HuH-7.5 (cell line): ENCODE measurements around the gene BPI.
"Not testable (repeated sequence)": the region's sequence is repeated elsewhere in the genome, so short reads cannot be mapped to it uniquely, and the experiment has no call there.

Experiments used
- DNase-seq: peaks from one replicate; pipeline ENCODE4 v3.0.0; 2011; ENCODE audit warnings: low spot score

BPI gene

GRCh38 chr20:38304845-38305447 lies 990 bp downstream of the BPI start:
- peak; percentile 32 for DNase-seq

GRCh38 chr20:38305541-38305940 lies 1.6 kb downstream of the BPI start:
- no peak for DNase-seq

GRCh38 chr20:38306379-38306778 lies 2.4 kb downstream of the BPI start:
- DNase-seq, result no peak

- DNase-seq, result no peak
Measured at GRCh38 chr20:38307371-38308046, 3.6 kb downstream of the BPI start.

- no peak for DNase-seq
Measured at GRCh38 chr20:38308047-38308438, 4.1 kb downstream of the BPI start.

GRCh38 chr20:38308447-38308846 lies 4.5 kb downstream of the BPI start:
- no peak for DNase-seq

- DNase-seq, result no peak
Measured at GRCh38 chr20:38311091-38311490, 7.1 kb downstream of the BPI start.

GRCh38 chr20:38311491-38311890 lies 7.5 kb downstream of the BPI start:
- DNase-seq, result no peak

GRCh38 chr20:38313676-38314075 lies 9.7 kb downstream of the BPI start:
- no peak for DNase-seq

GRCh38 chr20:38314350-38314749 lies 10.4 kb downstream of the BPI start:
- DNase-seq, result not testable (repeated sequence)

- no peak for DNase-seq
Measured at GRCh38 chr20:38315290-38315966, 11.5 kb downstream of the BPI start.

GRCh38 chr20:38316341-38316740 lies 12.4 kb downstream of the BPI start:
- no peak for DNase-seq

- no peak for DNase-seq
Measured at GRCh38 chr20:38317422-38317821, 13.5 kb downstream of the BPI start.

GRCh38 chr20:38320221-38320620 lies 16.3 kb downstream of the BPI start:
- DNase-seq, result no peak

GRCh38 chr20:38321959-38322598 lies 18.1 kb downstream of the BPI start:
- DNase-seq, result no peak

GRCh38 chr20:38324159-38324558 lies 20.2 kb downstream of the BPI start:
- no peak for DNase-seq

- DNase-seq, result no peak
Measured at GRCh38 chr20:38325167-38325566, 21.2 kb downstream of the BPI start.

- no peak for DNase-seq
Measured at GRCh38 chr20:38325905-38326304, 21.9 kb downstream of the BPI start.

GRCh38 chr20:38326309-38326708 lies 22.4 kb downstream of the BPI start:
- no peak for DNase-seq

GRCh38 chr20:38330638-38331037 lies 26.7 kb downstream of the BPI start:
- peak; percentile 47 for DNase-seq

GRCh38 chr20:38331245-38331644 lies 27.3 kb downstream of the BPI start:
- DNase-seq, result no peak

GRCh38 chr20:38331814-38332213 lies 27.9 kb downstream of the BPI start:
- DNase-seq, result no peak

- no peak for DNase-seq
Measured at GRCh38 chr20:38334016-38334415, 30.1 kb downstream of the BPI start.
